Measurements from ENCODE around the gene PARD3B. TPM values are rescaled to one million over a fixed set of nuclear protein-coding genes. Genes with fewer than 3 reads are reported as not detected.

Gene PARD3B, protein sequence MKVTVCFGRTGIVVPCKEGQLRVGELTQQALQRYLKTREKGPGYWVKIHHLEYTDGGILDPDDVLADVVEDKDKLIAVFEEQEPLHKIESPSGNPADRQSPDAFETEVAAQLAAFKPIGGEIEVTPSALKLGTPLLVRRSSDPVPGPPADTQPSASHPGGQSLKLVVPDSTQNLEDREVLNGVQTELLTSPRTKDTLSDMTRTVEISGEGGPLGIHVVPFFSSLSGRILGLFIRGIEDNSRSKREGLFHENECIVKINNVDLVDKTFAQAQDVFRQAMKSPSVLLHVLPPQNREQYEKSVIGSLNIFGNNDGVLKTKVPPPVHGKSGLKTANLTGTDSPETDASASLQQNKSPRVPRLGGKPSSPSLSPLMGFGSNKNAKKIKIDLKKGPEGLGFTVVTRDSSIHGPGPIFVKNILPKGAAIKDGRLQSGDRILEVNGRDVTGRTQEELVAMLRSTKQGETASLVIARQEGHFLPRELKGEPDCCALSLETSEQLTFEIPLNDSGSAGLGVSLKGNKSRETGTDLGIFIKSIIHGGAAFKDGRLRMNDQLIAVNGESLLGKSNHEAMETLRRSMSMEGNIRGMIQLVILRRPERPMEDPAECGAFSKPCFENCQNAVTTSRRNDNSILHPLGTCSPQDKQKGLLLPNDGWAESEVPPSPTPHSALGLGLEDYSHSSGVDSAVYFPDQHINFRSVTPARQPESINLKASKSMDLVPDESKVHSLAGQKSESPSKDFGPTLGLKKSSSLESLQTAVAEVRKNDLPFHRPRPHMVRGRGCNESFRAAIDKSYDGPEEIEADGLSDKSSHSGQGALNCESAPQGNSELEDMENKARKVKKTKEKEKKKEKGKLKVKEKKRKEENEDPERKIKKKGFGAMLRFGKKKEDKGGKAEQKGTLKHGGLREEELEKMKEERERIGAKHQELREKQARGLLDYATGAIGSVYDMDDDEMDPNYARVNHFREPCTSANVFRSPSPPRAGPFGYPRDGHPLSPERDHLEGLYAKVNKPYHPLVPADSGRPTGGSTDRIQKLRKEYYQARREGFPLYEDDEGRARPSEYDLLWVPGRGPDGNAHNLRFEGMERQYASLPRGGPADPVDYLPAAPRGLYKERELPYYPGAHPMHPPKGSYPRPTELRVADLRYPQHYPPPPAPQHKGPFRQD (N-terminal part only)
- total RNA-seq (2021) = 4.3 and 6.4 TPM in 2 replicates
- long read RNA-seq, partial matches to known transcripts = 0 of 4 reads
- long read RNA-seq, other reads (novel, unspliced or antisense) = 4 of 4 reads

GRCh38 chr2:204544961-204545860 is at the start of gene PARD3B:
Gene PARD3B, plus strand, starts transcription at chr2:204545475. Its CDS starts 525 bp downstream, at chr2:204546000.
- H3K27me3 ChIP-seq (ENCODE audit: insufficient read depth, low read length) = peaks cover 15% of the 10 kb centered on the region
- no peak within 1 kb of the TSS for H3K9ac ChIP-seq (ENCODE audit: extremely low read depth, insufficient read length, low read length)
- no peak within 1 kb of the TSS for H3T11ph ChIP-seq (ENCODE audit: low read length)
- no peak within 1 kb of the TSS for H2BK12ac ChIP-seq (ENCODE audit: insufficient read length, low read depth, low read length)
- H3K9me3 ChIP-seq (ENCODE audit: control insufficient read depth, low read depth, low read length) = no peaks in the 10 kb centered on the region
- no peak within 1 kb of the TSS for H4K91ac ChIP-seq (ENCODE audit: insufficient read length, low read depth, low read length)
- Mint-ChIP-seq H3K4me1 (peaks cover 16 to 21% of the 10 kb centered on the region in 2 experiments), H3K9me3 (no peaks in the 10 kb centered on the region; a peak in 1 of 5 replicates), H3K27ac (peak within 1 kb of the TSS in 1 of 3 experiments; percentile 64; a peak in 1 of 7 replicates), H3K36me3 (ENCODE audit: insufficient read depth in 1 of 3, low read depth in 3 of 3) (no peaks in the 10 kb centered on the region; a peak in 1 of 7 replicates), H3K27me3 (ENCODE audit: low read depth) (peaks cover 42% of the 10 kb centered on the region), H3K4me3 (peak within 1 kb of the TSS; percentile 78 to 92)
- no peak within 1 kb of the TSS for H2BK5ac ChIP-seq (ENCODE audit: insufficient read length, low read length)
- no CpG with 5 or more reads among the region's 82 CpGs for WGBS (ENCODE audit: extremely low coverage, insufficient read length, low lambda C conversion rate)
- DNase-seq = peak; percentile 63
- H2AK5ac ChIP-seq (ENCODE audit: insufficient read length, low read length) = no peak within 1 kb of the TSS
- H3K4me2 ChIP-seq (ENCODE audit: insufficient read depth, insufficient read length, low read length) = peak within 1 kb of the TSS; percentile 63
- no peak within 1 kb of the TSS for H4K8ac ChIP-seq (replicated peaks; ENCODE audit: insufficient read length, low read depth, low read length)
- no peak within 1 kb of the TSS for H3K23ac ChIP-seq (ENCODE audit: insufficient read length, low read depth, low read length)
- H4K5ac ChIP-seq (ENCODE audit: insufficient read length, low read depth, low read length) = no peak within 1 kb of the TSS
- peak within 1 kb of the TSS; percentile 21 for H3K18ac ChIP-seq (ENCODE audit: insufficient read length, low read depth, low read length)
- no peaks in the 10 kb centered on the region for H4K20me1 ChIP-seq (ENCODE audit: control insufficient read depth, insufficient read depth, insufficient read length)
- peak within 1 kb of the TSS; percentile 42 for H2AFZ ChIP-seq (ENCODE audit: low read length)
- TF ChIP-seq, protein P1, sequence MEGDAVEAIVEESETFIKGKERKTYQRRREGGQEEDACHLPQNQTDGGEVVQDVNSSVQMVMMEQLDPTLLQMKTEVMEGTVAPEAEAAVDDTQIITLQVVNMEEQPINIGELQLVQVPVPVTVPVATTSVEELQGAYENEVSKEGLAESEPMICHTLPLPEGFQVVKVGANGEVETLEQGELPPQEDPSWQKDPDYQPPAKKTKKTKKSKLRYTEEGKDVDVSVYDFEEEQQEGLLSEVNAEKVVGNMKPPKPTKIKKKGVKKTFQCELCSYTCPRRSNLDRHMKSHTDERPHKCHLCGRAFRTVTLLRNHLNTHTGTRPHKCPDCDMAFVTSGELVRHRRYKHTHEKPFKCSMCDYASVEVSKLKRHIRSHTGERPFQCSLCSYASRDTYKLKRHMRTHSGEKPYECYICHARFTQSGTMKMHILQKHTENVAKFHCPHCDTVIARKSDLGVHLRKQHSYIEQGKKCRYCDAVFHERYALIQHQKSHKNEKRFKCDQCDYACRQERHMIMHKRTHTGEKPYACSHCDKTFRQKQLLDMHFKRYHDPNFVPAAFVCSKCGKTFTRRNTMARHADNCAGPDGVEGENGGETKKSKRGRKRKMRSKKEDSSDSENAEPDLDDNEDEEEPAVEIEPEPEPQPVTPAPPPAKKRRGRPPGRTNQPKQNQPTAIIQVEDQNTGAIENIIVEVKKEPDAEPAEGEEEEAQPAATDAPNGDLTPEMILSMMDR (conservative IDR thresholded peaks at IDR 0.05) = no peak
- H2BK120ac ChIP-seq (ENCODE audit: low read depth, low read length, poor library complexity, severe bottlenecking) = no peak within 1 kb of the TSS
- H2BK15ac ChIP-seq (ENCODE audit: low read depth, low read length) = no peak within 1 kb of the TSS
- peak within 1 kb of the TSS; percentile 65 for H3K14ac ChIP-seq (ENCODE audit: insufficient read depth, low read length)
- no peak within 1 kb of the TSS for H2BK20ac ChIP-seq (ENCODE audit: low read depth, low read length, poor library complexity, severe bottlenecking)
- peaks cover 11% of the 10 kb centered on the region for H3K23me2 ChIP-seq (ENCODE audit: insufficient read length, low read depth, low read length, poor library complexity, severe bottlenecking)
- no peaks in the 10 kb centered on the region for H3K79me1 ChIP-seq (ENCODE audit: insufficient read depth, low read depth, low read length, poor library complexity, severe bottlenecking)
- no peak within 1 kb of the TSS for H3K4ac ChIP-seq (ENCODE audit: low read depth, low read length)
- H3K56ac ChIP-seq (ENCODE audit: insufficient read length, low read depth, low read length) = no peak within 1 kb of the TSS
- no peak within 1 kb of the TSS for H3K27ac ChIP-seq (ENCODE audit: insufficient read length, low read depth, low read length)
- no peaks in the 10 kb centered on the region for H3K4me1 ChIP-seq (ENCODE audit: insufficient read depth, low read length)
- H3K79me2 ChIP-seq (ENCODE audit: insufficient read depth, low read length) = no peaks in the 10 kb centered on the region

All from H9 (cell line).